ENCODE results near the gene KCNH1.

DNA sequence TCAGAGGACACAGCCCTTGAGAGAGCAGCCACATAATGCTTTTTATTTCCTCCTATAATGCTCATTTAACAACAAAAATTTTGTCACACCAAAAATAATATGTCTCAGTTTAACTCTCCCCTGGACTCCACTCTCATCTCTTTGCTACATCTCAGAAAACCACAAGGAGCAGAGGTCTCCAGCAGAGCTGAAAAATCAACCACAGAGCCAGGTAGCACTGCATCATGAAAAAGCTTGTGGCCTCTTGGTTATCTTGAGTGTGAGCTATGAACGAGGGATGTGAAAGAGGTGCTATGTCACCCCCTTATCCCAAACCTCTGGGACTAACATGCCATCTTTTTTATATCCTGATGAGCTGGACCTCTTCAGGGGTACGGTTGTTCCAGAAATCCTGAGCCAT, 44.4 kb downstream of the KCNH1 start:
- TF ChIP-seq, protein P1, sequence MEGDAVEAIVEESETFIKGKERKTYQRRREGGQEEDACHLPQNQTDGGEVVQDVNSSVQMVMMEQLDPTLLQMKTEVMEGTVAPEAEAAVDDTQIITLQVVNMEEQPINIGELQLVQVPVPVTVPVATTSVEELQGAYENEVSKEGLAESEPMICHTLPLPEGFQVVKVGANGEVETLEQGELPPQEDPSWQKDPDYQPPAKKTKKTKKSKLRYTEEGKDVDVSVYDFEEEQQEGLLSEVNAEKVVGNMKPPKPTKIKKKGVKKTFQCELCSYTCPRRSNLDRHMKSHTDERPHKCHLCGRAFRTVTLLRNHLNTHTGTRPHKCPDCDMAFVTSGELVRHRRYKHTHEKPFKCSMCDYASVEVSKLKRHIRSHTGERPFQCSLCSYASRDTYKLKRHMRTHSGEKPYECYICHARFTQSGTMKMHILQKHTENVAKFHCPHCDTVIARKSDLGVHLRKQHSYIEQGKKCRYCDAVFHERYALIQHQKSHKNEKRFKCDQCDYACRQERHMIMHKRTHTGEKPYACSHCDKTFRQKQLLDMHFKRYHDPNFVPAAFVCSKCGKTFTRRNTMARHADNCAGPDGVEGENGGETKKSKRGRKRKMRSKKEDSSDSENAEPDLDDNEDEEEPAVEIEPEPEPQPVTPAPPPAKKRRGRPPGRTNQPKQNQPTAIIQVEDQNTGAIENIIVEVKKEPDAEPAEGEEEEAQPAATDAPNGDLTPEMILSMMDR (IDR thresholded peaks at IDR 0.05), result no peak
- TF ChIP-seq POLR2A (IDR thresholded peaks at IDR 0.05; ENCODE audit: low read length) (no peak), TP53 (CRISPR knock-in tag; IDR thresholded peaks at IDR 0.05) (no peak), KDM5A (IDR thresholded peaks at IDR 0.05) (no peak)
- TF ChIP-seq, protein P2, sequence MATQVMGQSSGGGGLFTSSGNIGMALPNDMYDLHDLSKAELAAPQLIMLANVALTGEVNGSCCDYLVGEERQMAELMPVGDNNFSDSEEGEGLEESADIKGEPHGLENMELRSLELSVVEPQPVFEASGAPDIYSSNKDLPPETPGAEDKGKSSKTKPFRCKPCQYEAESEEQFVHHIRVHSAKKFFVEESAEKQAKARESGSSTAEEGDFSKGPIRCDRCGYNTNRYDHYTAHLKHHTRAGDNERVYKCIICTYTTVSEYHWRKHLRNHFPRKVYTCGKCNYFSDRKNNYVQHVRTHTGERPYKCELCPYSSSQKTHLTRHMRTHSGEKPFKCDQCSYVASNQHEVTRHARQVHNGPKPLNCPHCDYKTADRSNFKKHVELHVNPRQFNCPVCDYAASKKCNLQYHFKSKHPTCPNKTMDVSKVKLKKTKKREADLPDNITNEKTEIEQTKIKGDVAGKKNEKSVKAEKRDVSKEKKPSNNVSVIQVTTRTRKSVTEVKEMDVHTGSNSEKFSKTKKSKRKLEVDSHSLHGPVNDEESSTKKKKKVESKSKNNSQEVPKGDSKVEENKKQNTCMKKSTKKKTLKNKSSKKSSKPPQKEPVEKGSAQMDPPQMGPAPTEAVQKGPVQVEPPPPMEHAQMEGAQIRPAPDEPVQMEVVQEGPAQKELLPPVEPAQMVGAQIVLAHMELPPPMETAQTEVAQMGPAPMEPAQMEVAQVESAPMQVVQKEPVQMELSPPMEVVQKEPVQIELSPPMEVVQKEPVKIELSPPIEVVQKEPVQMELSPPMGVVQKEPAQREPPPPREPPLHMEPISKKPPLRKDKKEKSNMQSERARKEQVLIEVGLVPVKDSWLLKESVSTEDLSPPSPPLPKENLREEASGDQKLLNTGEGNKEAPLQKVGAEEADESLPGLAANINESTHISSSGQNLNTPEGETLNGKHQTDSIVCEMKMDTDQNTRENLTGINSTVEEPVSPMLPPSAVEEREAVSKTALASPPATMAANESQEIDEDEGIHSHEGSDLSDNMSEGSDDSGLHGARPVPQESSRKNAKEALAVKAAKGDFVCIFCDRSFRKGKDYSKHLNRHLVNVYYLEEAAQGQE (IDR thresholded peaks at IDR 0.05), result no peak

All from A549 (cell line).